ENCODE results near the gene ATP6V0B. TPM values are rescaled to one million over a fixed set of nuclear protein-coding genes. Genes with fewer than 3 reads are reported as not detected.
A peak's percentile ranks its signal among the peaks of the same experiment; 100 is the strongest.

ATP6V0B gene
- total and polyA plus RNA-seq, 2 experiments from 2014 or later: 112 to 142 TPM

DNA sequence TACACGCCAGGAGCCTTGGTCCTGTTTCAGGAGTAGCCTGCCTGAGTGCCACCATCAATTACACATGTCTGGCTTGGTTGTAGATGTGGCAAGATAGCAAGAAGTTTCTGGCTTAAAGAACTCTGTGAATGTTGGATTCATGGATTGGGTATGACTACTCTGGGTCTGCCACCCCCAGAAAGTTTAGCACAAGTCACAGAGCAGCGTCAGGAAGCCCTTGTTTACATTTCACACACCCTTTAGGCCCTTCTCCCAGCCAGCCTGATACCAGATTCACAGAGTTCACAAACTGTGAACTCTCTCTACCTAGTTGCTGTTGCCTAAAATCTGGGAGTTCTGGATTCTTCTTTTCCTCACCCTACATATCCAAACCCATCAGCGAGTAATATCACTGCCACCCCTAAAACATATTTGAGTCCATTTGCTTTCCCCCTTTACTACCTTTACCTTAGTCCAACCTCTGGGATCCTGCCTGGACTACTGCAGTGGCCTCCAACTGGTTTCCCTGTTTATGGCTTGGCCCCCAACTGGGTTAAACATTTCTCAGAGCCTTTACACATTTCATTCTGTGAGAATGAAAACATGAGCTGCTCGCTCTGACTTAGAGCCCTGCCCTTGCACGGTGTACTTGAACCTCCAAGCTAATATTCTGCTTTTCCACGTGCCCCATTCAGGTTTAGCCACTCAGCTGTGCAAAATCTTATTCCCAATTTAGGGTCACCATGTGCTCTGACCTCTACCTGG lies 12.6 kb downstream of the ATP6V0B start:
- no peak overlapping the region for H3K4me2 ChIP-seq
- Mint-ChIP-seq H3K9me3 (no peaks in the 10 kb centered on the region), H3K4me1 (peaks cover 12% of the 10 kb centered on the region; the same call in 2 of the 3 replicates), H3K27ac (no peak overlapping the region), H3K36me3 (ENCODE audit: low read depth) (peaks cover 29% of the 10 kb centered on the region), H3K4me3 (no peak overlapping the region; the same call in 2 of the 3 replicates), H3K27me3 (ENCODE audit: insufficient read depth, low read depth, poor library complexity) (peaks cover 31% of the 10 kb centered on the region)
- TF ChIP-seq POLR2AphosphoS5 (IDR thresholded peaks at IDR 0.05; ENCODE audit: low read depth) (no peak), EZH2 (IDR thresholded peaks at IDR 0.05; ENCODE audit: low read depth, unreplicated experiment) (no peak), CREB1 (CRISPR knock-in tag; IDR thresholded peaks at IDR 0.05; ENCODE audit: low read depth) (no peak)
- TF ChIP-seq, protein P1, sequence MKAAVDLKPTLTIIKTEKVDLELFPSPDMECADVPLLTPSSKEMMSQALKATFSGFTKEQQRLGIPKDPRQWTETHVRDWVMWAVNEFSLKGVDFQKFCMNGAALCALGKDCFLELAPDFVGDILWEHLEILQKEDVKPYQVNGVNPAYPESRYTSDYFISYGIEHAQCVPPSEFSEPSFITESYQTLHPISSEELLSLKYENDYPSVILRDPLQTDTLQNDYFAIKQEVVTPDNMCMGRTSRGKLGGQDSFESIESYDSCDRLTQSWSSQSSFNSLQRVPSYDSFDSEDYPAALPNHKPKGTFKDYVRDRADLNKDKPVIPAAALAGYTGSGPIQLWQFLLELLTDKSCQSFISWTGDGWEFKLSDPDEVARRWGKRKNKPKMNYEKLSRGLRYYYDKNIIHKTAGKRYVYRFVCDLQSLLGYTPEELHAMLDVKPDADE (IDR thresholded peaks at IDR 0.05): no peak
- DNase-seq (ENCODE audit: low spot score) (no peak), ATAC-seq (no peak)
- H3K27me3 ChIP-seq (ENCODE audit: insufficient read depth): 0 out of 2 replicates have a peak, but pooled peaks cover 5% of the 10 kb centered on the region
- peaks cover 18% of the 10 kb centered on the region for H3F3A ChIP-seq (replicated peaks; ENCODE audit: low read depth)
- no peaks in the 10 kb centered on the region; the same call in 1 of the 2 replicates for H4K20me1 ChIP-seq (replicated peaks; ENCODE audit: insufficient read depth)
- H3K4me3 ChIP-seq: no peak overlapping the region
- H2AFZ ChIP-seq: no peak overlapping the region
- H3K4me1 ChIP-seq (ENCODE audit: insufficient read depth): peaks cover 1% of the 10 kb centered on the region
- no peaks in the 10 kb centered on the region for H3K9me2 ChIP-seq (ENCODE audit: insufficient read depth)
- no peaks in the 10 kb centered on the region for H3K79me2 ChIP-seq (replicated peaks; ENCODE audit: insufficient read depth)
- H3K36me3 ChIP-seq (ENCODE audit: insufficient read depth): no peaks in the 10 kb centered on the region
- no peak overlapping the region for H3K27ac ChIP-seq (ENCODE audit: low read depth)

DNA sequence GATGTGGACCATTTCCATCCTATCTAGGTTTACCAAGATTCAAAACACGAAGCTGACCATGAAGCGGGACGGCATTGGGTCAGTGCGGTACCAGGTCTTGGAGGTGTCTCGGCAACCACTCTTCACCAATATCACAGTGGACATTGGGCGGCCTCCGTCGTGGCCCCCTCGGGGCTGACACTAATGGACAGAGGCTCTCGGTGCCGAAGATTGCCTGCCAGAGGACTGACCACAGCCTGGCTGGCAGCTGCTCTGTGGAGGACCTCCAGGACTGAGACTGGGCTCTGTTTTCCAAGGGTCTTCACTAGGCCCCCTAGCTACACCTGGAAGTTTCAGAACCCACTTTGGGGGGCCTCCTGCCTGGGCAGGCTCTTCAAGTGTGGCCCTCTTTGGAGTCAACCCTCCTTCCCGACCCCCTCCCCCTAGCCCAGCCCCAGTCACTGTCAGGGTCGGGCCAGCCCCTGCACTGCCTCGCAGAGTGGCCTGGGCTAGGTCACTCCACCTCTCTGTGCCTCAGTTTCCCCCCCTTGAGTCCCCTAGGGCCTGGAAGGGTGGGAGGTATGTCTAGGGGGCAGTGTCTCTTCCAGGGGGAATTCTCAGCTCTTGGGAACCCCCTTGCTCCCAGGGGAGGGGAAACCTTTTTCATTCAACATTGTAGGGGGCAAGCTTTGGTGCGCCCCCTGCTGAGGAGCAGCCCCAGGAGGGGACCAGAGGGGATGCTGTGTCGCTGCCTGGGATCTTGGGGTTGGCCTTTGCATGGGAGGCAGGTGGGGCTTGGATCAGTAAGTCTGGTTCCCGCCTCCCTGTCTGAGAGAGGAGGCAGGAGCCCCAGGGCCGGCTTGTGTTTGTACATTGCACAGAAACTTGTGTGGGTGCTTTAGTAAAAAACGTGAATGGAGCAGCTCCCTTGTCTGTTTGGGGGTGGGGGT lies 15.8 kb downstream of the ATP6V0B start:
- Histone ChIP-seq H3K4me3 (peak overlapping the region; percentile 82), H3K4me1 (ENCODE audit: insufficient read depth) (peaks cover 10% of the 10 kb centered on the region), H3K36me3 (ENCODE audit: insufficient read depth) (no peaks in the 10 kb centered on the region), H3K27ac (ENCODE audit: low read depth) (peak overlapping the region; percentile 72; the same call in 1 of the 2 replicates), H3F3A (replicated peaks; ENCODE audit: low read depth) (peaks cover 21% of the 10 kb centered on the region), H3K27me3 (ENCODE audit: insufficient read depth) (peaks cover 11% of the 10 kb centered on the region; the same call in 1 of the 2 replicates), H4K20me1 (replicated peaks; ENCODE audit: insufficient read depth) (no peaks in the 10 kb centered on the region), H3K79me2 (replicated peaks; ENCODE audit: insufficient read depth) (no peaks in the 10 kb centered on the region), H3K4me2 (peak overlapping the region; percentile 97), H2AFZ (peak overlapping the region; percentile 96; the same call in 1 of the 2 replicates), H3K9me2 (ENCODE audit: insufficient read depth) (no peaks in the 10 kb centered on the region)
- H3K36me3 Mint-ChIP-seq (ENCODE audit: low read depth): peaks cover 11% of the 10 kb centered on the region
- peaks cover 18% of the 10 kb centered on the region for H3K4me1 Mint-ChIP-seq
- DNase-seq (ENCODE audit: low spot score) (no peak), ATAC-seq (peak; percentile 0; the same call in 2 of the 3 replicates)
- TF ChIP-seq POLR2AphosphoS5 (IDR thresholded peaks at IDR 0.05; ENCODE audit: low read depth): no peak
- TF ChIP-seq, protein P2, sequence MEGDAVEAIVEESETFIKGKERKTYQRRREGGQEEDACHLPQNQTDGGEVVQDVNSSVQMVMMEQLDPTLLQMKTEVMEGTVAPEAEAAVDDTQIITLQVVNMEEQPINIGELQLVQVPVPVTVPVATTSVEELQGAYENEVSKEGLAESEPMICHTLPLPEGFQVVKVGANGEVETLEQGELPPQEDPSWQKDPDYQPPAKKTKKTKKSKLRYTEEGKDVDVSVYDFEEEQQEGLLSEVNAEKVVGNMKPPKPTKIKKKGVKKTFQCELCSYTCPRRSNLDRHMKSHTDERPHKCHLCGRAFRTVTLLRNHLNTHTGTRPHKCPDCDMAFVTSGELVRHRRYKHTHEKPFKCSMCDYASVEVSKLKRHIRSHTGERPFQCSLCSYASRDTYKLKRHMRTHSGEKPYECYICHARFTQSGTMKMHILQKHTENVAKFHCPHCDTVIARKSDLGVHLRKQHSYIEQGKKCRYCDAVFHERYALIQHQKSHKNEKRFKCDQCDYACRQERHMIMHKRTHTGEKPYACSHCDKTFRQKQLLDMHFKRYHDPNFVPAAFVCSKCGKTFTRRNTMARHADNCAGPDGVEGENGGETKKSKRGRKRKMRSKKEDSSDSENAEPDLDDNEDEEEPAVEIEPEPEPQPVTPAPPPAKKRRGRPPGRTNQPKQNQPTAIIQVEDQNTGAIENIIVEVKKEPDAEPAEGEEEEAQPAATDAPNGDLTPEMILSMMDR (conservative IDR thresholded peaks at IDR 0.05; ENCODE audit: low read depth in 2 of 2): peak in 1 of 2 experiments; percentile 22; a peak in 2 of 4 replicates
- no peaks in the 10 kb centered on the region for H3K9me3 Mint-ChIP-seq
- H3K27me3 Mint-ChIP-seq (ENCODE audit: insufficient read depth, low read depth, poor library complexity): peaks cover 42% of the 10 kb centered on the region
- H3K27ac Mint-ChIP-seq: peak overlapping the region; percentile 59; the same call in 1 of the 2 replicates
- H3K4me3 Mint-ChIP-seq: peak overlapping the region; percentile 87
